GM23248 (cell line): Measurements from ENCODE around the gene CACHD1.

ENCODE experiments used
- EZH2 ChIP-seq: fragments of 200-600 bp; sonication (generic); IDR thresholded peaks from 2 replicates; pipeline ENCODE4 v1.6.1; 2018; ENCODE audit warnings: antibody characterized with exemption, mild to moderate bottlenecking; ENCODE audit not compliant: insufficient read depth, poor library complexity, severe bottlenecking
- EZH2phosphoT487 ChIP-seq: fragments of 200-600 bp; sonication (generic); IDR thresholded peaks from 2 replicates; pipeline ENCODE4 v1.6.1; 2018; ENCODE audit warnings: antibody characterized with exemption, moderate library complexity, mild to moderate bottlenecking, low read depth; ENCODE audit not compliant: insufficient read depth

DNA sequence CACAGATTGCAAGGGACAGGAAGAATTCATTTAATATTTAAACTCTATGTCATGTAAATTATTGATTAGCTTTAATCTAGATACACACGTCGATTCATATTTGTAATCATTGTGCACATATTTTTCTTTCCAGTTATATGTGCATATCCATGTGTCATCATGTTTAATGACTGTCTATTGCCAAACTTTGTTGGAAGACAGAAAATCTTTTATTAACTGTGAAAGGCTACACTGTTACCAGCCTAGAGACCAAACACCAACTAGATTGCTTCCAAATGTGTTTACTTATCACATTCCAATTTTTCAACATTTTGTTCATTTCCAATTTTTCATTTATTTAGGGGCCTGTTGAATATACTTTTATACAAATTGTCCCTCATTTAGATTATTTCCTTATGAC lies 43.2 kb upstream of the CACHD1 start:
- no peak for TF ChIP-seq EZH2
- no peak for TF ChIP-seq EZH2phosphoT487
